GM19238 (cell line): ENCODE measurements around the gene ZNF586.
"Not testable (repeated sequence)": the region's sequence is repeated elsewhere in the genome, so short reads cannot be mapped to it uniquely, and the experiment has no call there.

ENCODE experiments used
- DNase-seq: peaks from one replicate; pipeline ENCODE4 v3.0.0; 2011; ENCODE audit warnings: low spot score; ENCODE audit not compliant: insufficient read length

ZNF586 gene

DNA sequence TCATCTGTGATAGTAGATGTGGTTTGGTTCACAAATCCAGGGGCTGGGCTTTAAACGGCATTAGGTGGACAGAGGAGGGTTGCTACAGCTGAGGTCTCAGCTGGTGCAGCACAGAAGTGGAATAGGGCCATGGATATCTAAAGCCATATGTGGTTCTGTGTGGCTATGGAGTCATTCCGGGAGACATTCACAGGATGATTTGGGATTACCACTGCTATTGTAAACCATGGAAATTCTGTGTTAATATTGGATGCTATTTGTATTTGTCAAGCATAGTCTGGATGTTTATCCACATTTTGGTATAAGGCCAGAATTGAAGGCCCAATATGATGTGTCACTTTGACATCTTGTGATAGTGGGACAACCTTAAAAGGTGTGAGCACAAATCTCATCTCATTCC, 53.7 kb downstream of the ZNF586 start:
- not testable (repeated sequence) for DNase-seq

- not testable (repeated sequence) for DNase-seq
Observed at GRCh38 chr19:57823608-57824007, 54.1 kb downstream of the ZNF586 start.

- no peak for DNase-seq
Observed at GRCh38 chr19:57825511-57825910, 56.0 kb downstream of the ZNF586 start.

DNA sequence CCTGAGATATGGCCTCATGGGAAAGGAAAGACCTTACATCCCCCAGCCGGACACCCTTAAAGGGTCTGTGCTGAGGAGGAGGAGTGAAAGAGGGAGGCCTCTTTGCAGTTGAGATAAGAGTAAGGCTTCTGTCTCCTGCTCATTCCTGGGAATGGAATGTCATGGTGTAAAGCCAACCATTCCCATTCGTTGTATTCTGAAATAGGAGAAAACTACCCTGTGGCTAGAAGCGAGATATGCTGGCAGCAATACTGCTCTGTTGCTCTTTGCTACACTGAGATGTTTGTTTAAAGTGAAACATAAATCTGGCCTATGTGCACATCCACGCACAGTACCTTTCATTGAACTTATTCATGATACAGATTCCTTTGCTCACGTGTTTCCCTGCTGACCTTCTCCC, 59.8 kb downstream of the ZNF586 start:
- DNase-seq: no peak

DNA sequence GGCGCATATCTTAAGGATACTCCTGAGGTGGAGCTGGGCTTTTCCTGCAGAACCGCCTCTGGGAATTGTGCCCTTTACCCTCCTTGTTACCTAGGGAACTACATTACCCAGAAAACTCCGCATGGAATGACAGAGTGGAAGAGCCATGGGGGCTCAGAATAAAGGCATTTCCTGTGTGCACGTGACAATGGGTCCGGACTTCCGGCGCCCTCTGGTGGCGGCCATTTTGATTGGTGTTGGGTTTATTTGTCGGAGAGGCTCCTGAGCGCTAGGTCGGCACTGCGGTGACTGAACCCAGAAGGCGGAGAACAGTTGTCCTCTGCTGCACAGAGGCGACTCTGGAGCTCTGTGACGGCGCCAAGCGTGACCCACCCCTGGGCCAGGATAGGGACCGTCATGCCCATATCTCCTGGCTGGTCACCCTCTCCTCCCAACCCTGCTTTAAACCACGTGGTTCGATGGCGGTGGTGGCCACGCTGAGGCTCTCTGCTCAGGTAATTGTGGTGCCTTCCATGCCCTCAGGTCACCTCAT, 60.7 kb downstream of the ZNF586 start, which contains the start of gene ZNF587B:
Gene ZNF587B (plus strand): TSS at position 229 of the 532 bp plus-strand sequence. CDS start 230 bp downstream, at position 459.
- no peak for DNase-seq
